Measurements from ENCODE around the gene PLCXD3. TPM values are rescaled to one million over a fixed set of nuclear protein-coding genes. Genes with fewer than 3 reads are reported as not detected.

Gene PLCXD3
- total and polyA plus RNA-seq, 2 of the 8 experiments (the other 6 are each of a cell fraction or from before 2014, with no cell fraction given) = 0.03 to 0.07 TPM

GRCh38 chr5:41291323-41291722 is 219.1 kb downstream of the PLCXD3 start (continued):
- TF ChIP-seq CTCF (IDR thresholded peaks at IDR 0.05; ENCODE audit: control extremely low read depth in 1 of 3, insufficient read depth in 1 of 3, low read depth in 1 of 3, low read length in 3 of 3) (no peak), USF2 (IDR thresholded peaks at IDR 0.05; ENCODE audit: low read length) (no peak)
